Liver (tissue), 9 donors: Measurements from ENCODE around the gene PHOSPHO1. TPM values are rescaled to one million over a fixed set of nuclear protein-coding genes. Genes with fewer than 3 reads are reported as not detected.

Experiments used
- DNase-seq: peaks from one replicate; pipeline ENCODE4 v3.0.0-alpha.2; 2017; ENCODE audit warnings: low spot score
- H3K27ac ChIP-seq, 2 donors: one replicate each; pipeline ENCODE4 v1.7.0; 2013; ENCODE audit warnings: inconsistent platforms in 2 of 2, low read length in 2 of 2, control low read depth in 1 of 2, low read depth in 1 of 2, mild to moderate bottlenecking in 1 of 2
- H3K27me3 ChIP-seq, 4 donors: one replicate each; pipeline versions ENCODE4 v1.6.1 to v1.7.0; 2013; ENCODE audit warnings: low read length in 3 of 4, inconsistent platforms in 1 of 4, mild to moderate bottlenecking in 1 of 4, moderate library complexity in 1 of 4; ENCODE audit not compliant: control insufficient read depth in 4 of 4, insufficient read depth in 4 of 4
- H3K36me3 ChIP-seq, 4 donors: one replicate each; pipeline versions ENCODE4 v1.6.1 to v1.7.0; 2013; ENCODE audit warnings: low read length in 3 of 4, mild to moderate bottlenecking in 3 of 4, low read depth in 1 of 4, moderate library complexity in 1 of 4; ENCODE audit not compliant: control insufficient read depth in 4 of 4, insufficient read depth in 3 of 4
- H3K4me1 ChIP-seq, 4 donors: one replicate each; pipeline versions ENCODE4 v1.6.1 to v1.7.0; 2013; ENCODE audit warnings: low read length in 3 of 4, mild to moderate bottlenecking in 3 of 4, moderate library complexity in 1 of 4; ENCODE audit not compliant: control insufficient read depth in 4 of 4, insufficient read depth in 4 of 4
- H3K4me3 ChIP-seq, 3 donors: one replicate each; pipeline versions ENCODE4 v1.6.1 to v1.7.0; 2013; ENCODE audit warnings: low read length in 3 of 3, control low read depth in 1 of 3, low read depth in 1 of 3, mild to moderate bottlenecking in 1 of 3
- H3K9ac ChIP-seq, 2 donors: one replicate each; pipeline ENCODE4 v1.7.0; 2013; ENCODE audit warnings: low read length in 2 of 2, mild to moderate bottlenecking in 2 of 2, moderate library complexity in 2 of 2, control low read depth in 1 of 2, low read depth in 1 of 2
- H3K9me3 ChIP-seq, 4 donors: one replicate each; pipeline versions ENCODE4 v1.6.1 to v1.7.0; 2013; ENCODE audit warnings: low read length in 3 of 4; ENCODE audit not compliant: control insufficient read depth in 4 of 4
- CTCF ChIP-seq: fragments of 150-350 bp; IDR thresholded peaks from 2 replicates; pipeline ENCODE4 v1.5.1; 2017; ENCODE audit warnings: improper control_type of control experiment, low read depth, low read length; ENCODE audit not compliant: missing input control
- EGR1 ChIP-seq, 2 donors: IDR thresholded peaks; 2 replicates each; pipeline ENCODE4 v1.6.1; 2016 to 2018; ENCODE audit warnings: antibody characterized with exemption in 2 of 2, low read depth in 2 of 2
- FOXA1 ChIP-seq: IDR thresholded peaks from 2 replicates; pipeline ENCODE4 v1.6.1; 2016; ENCODE audit warnings: antibody characterized with exemption
- FOXA2 ChIP-seq: IDR thresholded peaks from 2 replicates; pipeline ENCODE4 v1.6.1; 2016; ENCODE audit warnings: antibody characterized with exemption
- GABPA ChIP-seq, 2 donors: IDR thresholded peaks in 1 of 2; conservative IDR thresholded peaks in 1 of 2; 2 replicates each; pipeline ENCODE4 v1.6.1; 2016; ENCODE audit warnings: antibody characterized with exemption in 2 of 2, mild to moderate bottlenecking in 1 of 2, moderate library complexity in 1 of 2
- HNF4A ChIP-seq, 2 donors: conservative IDR thresholded peaks; 2 replicates each; pipeline ENCODE4 v1.6.1; 2016; ENCODE audit warnings: antibody characterized with exemption in 2 of 2, mild to moderate bottlenecking in 2 of 2
- HNF4G ChIP-seq: IDR thresholded peaks from 2 replicates; pipeline ENCODE4 v1.6.1; 2016; ENCODE audit warnings: antibody characterized with exemption
- JUND ChIP-seq, 2 donors: IDR thresholded peaks; 2 replicates each; pipeline ENCODE4 v1.6.1; 2016; ENCODE audit warnings: antibody characterized with exemption in 2 of 2
- MAX ChIP-seq: IDR thresholded peaks from 2 replicates; pipeline ENCODE4 v1.6.1; 2016; ENCODE audit warnings: antibody characterized with exemption
- NR2F2 ChIP-seq: IDR thresholded peaks from 2 replicates; pipeline ENCODE4 v1.6.1; 2016; ENCODE audit warnings: antibody characterized with exemption
- RAD21 ChIP-seq, 2 donors: IDR thresholded peaks; 2 replicates each; pipeline ENCODE4 v1.6.1; 2016; ENCODE audit warnings: antibody characterized with exemption in 2 of 2, mild to moderate bottlenecking in 2 of 2
- RXRA ChIP-seq, 2 donors: IDR thresholded peaks; 2 replicates each; pipeline ENCODE4 v1.6.1; 2017 to 2018; ENCODE audit warnings: antibody characterized with exemption in 2 of 2, mild to moderate bottlenecking in 1 of 2
- SP1 ChIP-seq: IDR thresholded peaks from 2 replicates; pipeline ENCODE4 v1.6.1; 2018; ENCODE audit warnings: antibody characterized with exemption, mild to moderate bottlenecking
- TAF1 ChIP-seq: conservative IDR thresholded peaks from 2 replicates; pipeline ENCODE4 v1.6.1; 2016; ENCODE audit warnings: antibody characterized with exemption, mild to moderate bottlenecking
- YY1 ChIP-seq: IDR thresholded peaks from 2 replicates; pipeline ENCODE4 v1.6.1; 2016; ENCODE audit warnings: antibody characterized with exemption, mild to moderate bottlenecking
- ZBTB33 ChIP-seq: IDR thresholded peaks from 2 replicates; pipeline ENCODE4 v1.6.1; 2016; ENCODE audit warnings: antibody characterized with exemption
- WGBS: extraction: QIAGEN DNeasy Blood & Tissue Kit; methylation state at CpG from one replicate; pipeline ENCODE4 v1.1.7; 2013; 5-methylcytosine and 5-hydroxymethylcytosine counted together
- polyA plus RNA-seq, 2 donors: library from polyadenylated mRNA; stranded (reverse) in 1 of 2; unstranded in 1 of 2; fragments of 200-250 nt in 1 of 2; fragments of >200 nt in 1 of 2; fragmentation: Nextera tagmentation in 1 of 2; extraction: Ambion mirVana in 1 of 2; gene quantifications; one replicate each; pipeline versions ENCODE4 v1.2.1 to v1.2.3, GENCODE V29; 2013 to 2015
- total RNA-seq, 2 donors: library from RNA; depleted of rRNA; stranded (reverse); fragments of >200 nt; gene quantifications; one replicate each; pipeline ENCODE4 v1.2.3, GENCODE V29; 2014
- donor health status: healthy.
- donor health status: healthy.
- donor health status: healthy.
- donor health status: healthy.
- donor health status: healthy.

Gene PHOSPHO1
- total and polyA plus RNA-seq, 4 donors: 0.22 to 99.4 (median 0.40) TPM

- no peak overlapping the region for H3K4me3 ChIP-seq
- no peaks in the 10 kb centered on the region for H3K9me3 ChIP-seq
- H3K4me1 ChIP-seq: no peaks in the 10 kb centered on the region
- H3K36me3 ChIP-seq: no peaks in the 10 kb centered on the region
- H3K27ac ChIP-seq: no peak overlapping the region
- no peaks in the 10 kb centered on the region for H3K27me3 ChIP-seq
- no peak overlapping the region for H3K9ac ChIP-seq
- 84% methylated on average over 4 of the region's 4 CpGs for WGBS
- no peak for TF ChIP-seq YY1
- no peak for TF ChIP-seq ZBTB33
- no peak for TF ChIP-seq HNF4G
- no peak for TF ChIP-seq FOXA2
- no peak for TF ChIP-seq RXRA (IDR thresholded peaks at IDR 0.05)
- TF ChIP-seq GABPA (IDR thresholded peaks at IDR 0.05 in 1 of 2, conservative IDR thresholded peaks at IDR 0.05 in 1 of 2): no peak
- no peak for TF ChIP-seq HNF4A (conservative IDR thresholded peaks at IDR 0.05)
- TF ChIP-seq MAX: no peak
- TF ChIP-seq TAF1: no peak
- TF ChIP-seq NR2F2: no peak
- no peak for TF ChIP-seq CTCF
- TF ChIP-seq FOXA1: no peak
- DNase-seq: no peak
Measured at GRCh38 chr17:49244839-49245238, 14.3 kb upstream of the PHOSPHO1 start.

GRCh38 chr17:49242813-49243212, 12.2 kb upstream of the PHOSPHO1 start:
- TF ChIP-seq JUND (IDR thresholded peaks at IDR 0.05) (no peak), RAD21 (IDR thresholded peaks at IDR 0.05) (no peak), CTCF (no peak), SP1 (no peak), EGR1 (IDR thresholded peaks at IDR 0.05; ENCODE audit: low read depth in 2 of 2) (no peak), FOXA2 (no peak)
- WGBS: 91% methylated on average over 5 of the region's 5 CpGs

More at GRCh38 chr17:49242813-49243212, 12.2 kb upstream of the PHOSPHO1 start:
- Histone ChIP-seq H3K9me3 (no peaks in the 10 kb centered on the region), H3K27ac (no peak overlapping the region), H3K4me3 (no peak overlapping the region), H3K4me1 (no peaks in the 10 kb centered on the region), H3K27me3 (no peaks in the 10 kb centered on the region), H3K9ac (no peak overlapping the region), H3K36me3 (no peaks in the 10 kb centered on the region)
- no peak for DNase-seq
